Ovary (tissue), 3 donors: ENCODE data around the gene BDH1.

ENCODE experiments used
- POLR2A ChIP-seq: fragments of 450-650 bp; IDR thresholded peaks from one replicate; pipeline ENCODE4 v1.6.1; 2017; ENCODE audit warnings: antibody characterized with exemption, mild to moderate bottlenecking, moderate library complexity
- TF ChIP-seq, protein P1 (sequence below), 3 donors: fragments of 450-650 bp in 2 of 3; fragments of 200-600 bp in 1 of 3; IDR thresholded peaks; one replicate each; pipeline versions ENCODE4 v1.5.1 to v1.8.0; 2016 to 2022; ENCODE audit warnings: antibody characterized with exemption in 3 of 3, mild to moderate bottlenecking in 1 of 3
- donor health status: DM: no; HTN: no; CAD: no.

DNA sequence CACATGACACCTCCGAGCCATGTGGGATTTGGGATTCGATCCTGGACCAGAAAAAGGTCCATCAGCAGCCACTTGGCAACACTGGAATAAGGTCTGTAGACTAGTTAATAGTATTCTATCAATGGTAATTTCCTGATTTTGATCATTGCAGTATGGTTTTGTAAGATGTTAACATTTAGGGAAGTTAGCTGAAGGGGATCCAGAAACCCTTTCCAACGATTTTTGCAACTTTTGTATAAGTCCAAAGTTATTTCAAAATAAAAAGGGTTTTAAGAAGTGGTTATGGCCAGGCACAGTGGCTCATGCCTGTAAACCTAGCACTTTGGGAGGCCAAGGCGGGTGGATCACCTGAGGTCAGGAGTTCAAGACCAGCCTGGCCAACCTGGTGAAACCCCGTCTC, 10.2 kb downstream of the BDH1 start:
- TF ChIP-seq, protein P1, sequence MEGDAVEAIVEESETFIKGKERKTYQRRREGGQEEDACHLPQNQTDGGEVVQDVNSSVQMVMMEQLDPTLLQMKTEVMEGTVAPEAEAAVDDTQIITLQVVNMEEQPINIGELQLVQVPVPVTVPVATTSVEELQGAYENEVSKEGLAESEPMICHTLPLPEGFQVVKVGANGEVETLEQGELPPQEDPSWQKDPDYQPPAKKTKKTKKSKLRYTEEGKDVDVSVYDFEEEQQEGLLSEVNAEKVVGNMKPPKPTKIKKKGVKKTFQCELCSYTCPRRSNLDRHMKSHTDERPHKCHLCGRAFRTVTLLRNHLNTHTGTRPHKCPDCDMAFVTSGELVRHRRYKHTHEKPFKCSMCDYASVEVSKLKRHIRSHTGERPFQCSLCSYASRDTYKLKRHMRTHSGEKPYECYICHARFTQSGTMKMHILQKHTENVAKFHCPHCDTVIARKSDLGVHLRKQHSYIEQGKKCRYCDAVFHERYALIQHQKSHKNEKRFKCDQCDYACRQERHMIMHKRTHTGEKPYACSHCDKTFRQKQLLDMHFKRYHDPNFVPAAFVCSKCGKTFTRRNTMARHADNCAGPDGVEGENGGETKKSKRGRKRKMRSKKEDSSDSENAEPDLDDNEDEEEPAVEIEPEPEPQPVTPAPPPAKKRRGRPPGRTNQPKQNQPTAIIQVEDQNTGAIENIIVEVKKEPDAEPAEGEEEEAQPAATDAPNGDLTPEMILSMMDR (IDR thresholded peaks at IDR 0.05), result no peak
- no peak for TF ChIP-seq POLR2A
